Stomach (tissue), 9 donors: ENCODE data around the gene CACNA2D2. TPM values are rescaled to one million over a fixed set of nuclear protein-coding genes. Genes with fewer than 3 reads are reported as not detected.

Source experiments
- DNase-seq, 2 donors: peaks; one replicate each; pipeline versions ENCODE4 v3.0.0 to v3.0.0-alpha.2; 2013 to 2019
- H3K27ac ChIP-seq, 5 donors: fragments of 200-600 bp in 4 of 5; sonication (generic) in 4 of 5; one replicate each; pipeline ENCODE4 v1.5.1; 2013 to 2019; ENCODE audit warnings: mild to moderate bottlenecking in 1 of 5, moderate library complexity in 1 of 5
- H3K27me3 ChIP-seq, 3 donors: fragments of 200-600 bp; sonication (generic); one replicate each; pipeline ENCODE4 v1.5.1; 2017 to 2019; ENCODE audit warnings: mixed run types in 1 of 3
- H3K36me3 ChIP-seq, 4 donors: fragments of 200-600 bp; sonication (generic); 1 replicate in 3 of 4; 2 replicates in 1 of 4; pipeline ENCODE4 v1.5.1; 2016 to 2019
- H3K4me1 ChIP-seq, 4 donors: fragments of 200-600 bp; sonication (generic); one replicate each; pipeline ENCODE4 v1.5.1; 2016 to 2019
- H3K4me3 ChIP-seq, 4 donors: fragments of 200-600 bp; sonication (generic) in 3 of 4; one replicate each; pipeline ENCODE4 v1.5.1; 2016 to 2019; ENCODE audit warnings: mild to moderate bottlenecking in 1 of 4
- H3K9me3 ChIP-seq, 4 donors: fragments of 200-600 bp; sonication (generic); one replicate each; pipeline ENCODE4 v1.5.1; 2016 to 2019
- EP300 ChIP-seq: sonication (generic); formaldehyde crosslinking; IDR thresholded peaks from one replicate; pipeline ENCODE4 v1.6.1; 2017; ENCODE audit warnings: antibody characterized with exemption
- POLR2A ChIP-seq, 4 donors: fragments of 450-650 bp; IDR thresholded peaks; one replicate each; pipeline ENCODE4 v1.6.1; 2016; ENCODE audit warnings: antibody characterized with exemption in 4 of 4, control low read depth in 2 of 4, mild to moderate bottlenecking in 1 of 4, moderate library complexity in 1 of 4
- POLR2AphosphoS5 ChIP-seq, 3 donors: sonication (generic); formaldehyde crosslinking; IDR thresholded peaks; one replicate each; pipeline ENCODE4 v1.6.1; 2016; ENCODE audit warnings: antibody characterized with exemption in 3 of 3
- WGBS, 5 donors: extraction: QIAGEN DNeasy Blood & Tissue Kit in 3 of 5; methylation state at CpG; one replicate each; pipeline versions ENCODE4 v1.1.5 to v1.1.7; 2013 to 2018; 5-methylcytosine and 5-hydroxymethylcytosine counted together
- intact Hi-C: fragments of 100-400 bp; cut with DNase I; formaldehyde crosslinking; loops from one replicate; pipeline ENCODE4 v1.15.1; 2023; ENCODE audit warnings: low total_unique reads
- polyA plus RNA-seq, 3 donors: library from polyadenylated mRNA; stranded (reverse); fragments of 200-250 nt; gene quantifications; one replicate each; pipeline ENCODE4 v1.2.3, GENCODE V29; 2013
- total RNA-seq, 5 donors: library from RNA; depleted of rRNA; stranded (reverse); fragments of >200 nt; gene quantifications; one replicate each; pipeline versions ENCODE4 v1.1.0 to v1.2.3, GENCODE V29; 2014 to 2016
- TF ChIP-seq, protein P1 (sequence below), 7 experiments: fragments of 450-650 bp in 4 of 7; fragments of 200-600 bp in 3 of 7; sonication (generic) in 3 of 7; IDR thresholded peaks; one replicate each; pipeline ENCODE4 v1.5.1; 2016 to 2019; ENCODE audit warnings: antibody characterized with exemption in 7 of 7, control low read depth in 2 of 7, mild to moderate bottlenecking in 1 of 7
- donor health status: healthy with polysubstance abuse.
- donor health status: Bipolar disorder and iron deficiency.
- donor health status: healthy.

Gene CACNA2D2
- total and polyA plus RNA-seq, 8 donors = 0.92 to 45.8 (median 1.9) TPM

DNA sequence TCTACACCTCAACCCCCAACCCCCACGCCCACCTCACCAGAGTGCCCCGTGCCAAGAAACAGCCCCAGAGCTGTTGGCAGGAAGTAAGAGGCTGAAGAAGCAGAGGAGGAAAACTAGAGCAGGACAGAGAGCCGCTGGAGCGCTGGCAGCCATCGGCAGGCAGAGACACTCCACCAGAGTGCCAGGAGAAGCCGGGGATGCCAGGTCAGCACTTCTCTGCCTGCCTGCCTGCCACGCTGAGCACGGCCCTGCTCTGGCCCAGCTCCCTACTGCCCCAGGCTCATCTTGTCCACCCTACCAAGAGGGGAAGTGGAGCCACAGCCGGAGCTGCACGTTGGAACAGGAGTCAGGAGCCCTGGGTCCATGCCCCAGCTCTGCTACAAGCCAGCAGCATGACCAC lies 29.7 kb downstream of the CACNA2D2 start:
- Histone ChIP-seq H3K9me3 (no peaks in the 10 kb centered on the region), H3K4me1 (no peaks in the 10 kb centered on the region), H3K27ac (no peak overlapping the region), H3K4me3 (no peak overlapping the region), H3K36me3 (no peaks in the 10 kb centered on the region), H3K27me3 (no peaks in the 10 kb centered on the region)
- 67 to 76% (median 73%) methylated on average over 7 to 10 of the region's 10 CpGs for WGBS, 5 donors
- TF ChIP-seq POLR2AphosphoS5 (IDR thresholded peaks at IDR 0.05) = no peak
- TF ChIP-seq, protein P1, sequence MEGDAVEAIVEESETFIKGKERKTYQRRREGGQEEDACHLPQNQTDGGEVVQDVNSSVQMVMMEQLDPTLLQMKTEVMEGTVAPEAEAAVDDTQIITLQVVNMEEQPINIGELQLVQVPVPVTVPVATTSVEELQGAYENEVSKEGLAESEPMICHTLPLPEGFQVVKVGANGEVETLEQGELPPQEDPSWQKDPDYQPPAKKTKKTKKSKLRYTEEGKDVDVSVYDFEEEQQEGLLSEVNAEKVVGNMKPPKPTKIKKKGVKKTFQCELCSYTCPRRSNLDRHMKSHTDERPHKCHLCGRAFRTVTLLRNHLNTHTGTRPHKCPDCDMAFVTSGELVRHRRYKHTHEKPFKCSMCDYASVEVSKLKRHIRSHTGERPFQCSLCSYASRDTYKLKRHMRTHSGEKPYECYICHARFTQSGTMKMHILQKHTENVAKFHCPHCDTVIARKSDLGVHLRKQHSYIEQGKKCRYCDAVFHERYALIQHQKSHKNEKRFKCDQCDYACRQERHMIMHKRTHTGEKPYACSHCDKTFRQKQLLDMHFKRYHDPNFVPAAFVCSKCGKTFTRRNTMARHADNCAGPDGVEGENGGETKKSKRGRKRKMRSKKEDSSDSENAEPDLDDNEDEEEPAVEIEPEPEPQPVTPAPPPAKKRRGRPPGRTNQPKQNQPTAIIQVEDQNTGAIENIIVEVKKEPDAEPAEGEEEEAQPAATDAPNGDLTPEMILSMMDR (IDR thresholded peaks at IDR 0.05) = no peak
- no peak for DNase-seq
- intact Hi-C loops = no loop called here

DNA sequence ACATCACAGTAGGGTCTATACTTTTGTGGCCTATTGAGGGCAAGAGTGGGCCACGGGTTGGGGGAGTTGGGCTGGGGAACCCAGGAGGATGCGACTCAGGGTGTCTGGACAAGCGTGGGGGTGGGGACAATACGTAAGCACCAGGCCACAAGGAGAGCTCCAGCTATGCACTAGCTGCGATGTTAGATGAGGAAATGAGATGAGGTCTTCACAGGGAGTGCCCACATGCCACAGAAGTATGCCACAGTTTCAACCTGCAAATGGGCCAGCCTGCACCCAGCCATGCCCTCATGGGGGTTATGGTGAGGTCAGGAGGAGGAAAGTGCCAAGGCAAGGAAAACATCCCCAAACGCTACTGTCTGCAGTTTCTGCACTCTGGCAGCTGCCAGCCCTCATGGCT lies 30.5 kb downstream of the CACNA2D2 start:
- Histone ChIP-seq H3K36me3 (no peaks in the 10 kb centered on the region), H3K4me3 (no peak overlapping the region), H3K9me3 (no peaks in the 10 kb centered on the region), H3K4me1 (no peaks in the 10 kb centered on the region), H3K27me3 (no peaks in the 10 kb centered on the region), H3K27ac (no peak overlapping the region)
- 71 to 85% (median 81%) methylated on average over 6 of the region's 6 CpGs for whole genome bisulfite sequencing, 5 donors
- no peak for TF ChIP-seq POLR2A (IDR thresholded peaks at IDR 0.05)
- TF ChIP-seq EP300 = no peak
- intact Hi-C loops = no loop called here
- DNase-seq = no peak

DNA sequence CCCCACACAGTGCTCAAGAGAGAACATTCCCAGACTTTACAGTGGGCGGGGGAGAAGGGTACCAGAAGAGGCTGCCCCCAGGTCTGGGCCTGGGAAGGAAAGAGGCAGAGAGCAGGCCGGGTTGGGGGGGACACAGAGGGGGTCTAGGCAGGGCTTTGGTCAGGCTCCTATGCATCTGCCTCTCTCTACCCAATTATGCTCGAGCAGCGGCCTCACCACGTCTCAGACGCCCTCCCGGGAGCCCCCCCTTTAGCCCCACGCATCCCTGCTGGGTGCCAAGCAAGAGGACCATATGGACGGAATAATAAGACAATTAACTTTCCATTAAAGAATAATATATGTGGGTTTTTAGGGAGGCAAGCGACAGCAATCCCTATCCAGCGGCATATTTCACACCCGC lies 32.8 kb downstream of the CACNA2D2 start:
- intact Hi-C loops = no loop called here
- 91 to 95% (median 93%) methylated on average over 11 to 12 of the region's 12 CpGs for WGBS, 5 donors
- H3K27ac ChIP-seq = no peak overlapping the region
- no peaks in the 10 kb centered on the region for H3K36me3 ChIP-seq
- TF ChIP-seq, protein P1 (IDR thresholded peaks at IDR 0.05) = no peak
- no peak for TF ChIP-seq POLR2AphosphoS5 (IDR thresholded peaks at IDR 0.05)
- no peak for TF ChIP-seq POLR2A (IDR thresholded peaks at IDR 0.05)
- H3K4me1 ChIP-seq = no peaks in the 10 kb centered on the region
- H3K9me3 ChIP-seq = no peaks in the 10 kb centered on the region
- no peak for DNase-seq
- no peak overlapping the region for H3K4me3 ChIP-seq
- H3K27me3 ChIP-seq = no peaks in the 10 kb centered on the region

DNA sequence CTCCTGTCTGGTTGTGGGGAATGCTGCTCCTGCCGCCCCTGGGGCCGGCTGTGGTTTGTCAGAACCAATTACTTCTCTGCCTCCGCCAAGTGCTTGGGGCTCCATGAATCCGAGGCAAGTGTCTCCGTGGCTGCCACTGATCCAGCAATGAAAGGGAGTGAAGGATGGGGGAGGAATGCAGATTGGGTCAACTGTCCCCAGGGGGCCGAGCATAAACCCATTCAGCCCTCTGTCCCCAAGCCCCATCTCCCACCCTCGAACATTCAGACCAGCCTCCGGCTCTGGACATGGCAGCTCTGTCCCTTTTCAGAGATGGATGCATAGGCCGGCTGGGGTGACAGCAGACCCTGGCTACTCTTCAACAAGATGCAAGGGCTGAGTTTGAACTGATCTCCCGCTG lies 35.5 kb downstream of the CACNA2D2 start:
- H3K36me3 ChIP-seq = no peaks in the 10 kb centered on the region
- no peaks in the 10 kb centered on the region for H3K27me3 ChIP-seq
- H3K27ac ChIP-seq = no peak overlapping the region
- no peaks in the 10 kb centered on the region for H3K4me1 ChIP-seq
- 83 to 88% (median 87%) methylated on average over 9 to 10 of the region's 10 CpGs for WGBS, 5 donors
- no peak for DNase-seq
- TF ChIP-seq POLR2AphosphoS5 (IDR thresholded peaks at IDR 0.05) (no peak), POLR2A (IDR thresholded peaks at IDR 0.05) (no peak)
- H3K4me3 ChIP-seq = no peak overlapping the region
- intact Hi-C loops = no loop called here
- H3K9me3 ChIP-seq = no peaks in the 10 kb centered on the region

DNA sequence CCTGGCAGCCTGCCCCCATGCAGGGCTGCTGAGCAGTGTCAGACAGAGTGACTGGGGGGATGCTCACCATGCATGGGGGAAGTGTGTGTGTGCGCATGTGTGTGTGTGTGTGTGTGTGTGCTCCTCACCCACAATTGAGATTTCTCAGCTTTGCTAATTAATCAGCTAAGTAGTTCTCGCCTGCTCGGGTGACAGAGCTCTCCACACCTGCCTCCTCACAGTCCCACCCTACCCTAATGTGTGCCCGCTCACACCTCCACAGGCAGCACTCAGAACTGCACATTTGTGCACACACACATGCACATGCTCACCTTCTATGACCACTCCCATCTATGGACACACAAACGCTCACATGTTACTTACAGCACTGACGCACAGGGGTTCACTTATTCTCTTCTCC lies 37.3 kb downstream of the CACNA2D2 start:
- DNase-seq = no peak
- H3K27ac ChIP-seq = no peak overlapping the region
- intact Hi-C loops = no loop called here
- no peaks in the 10 kb centered on the region for H3K9me3 ChIP-seq
- no peaks in the 10 kb centered on the region for H3K27me3 ChIP-seq
- no peak overlapping the region for H3K4me3 ChIP-seq
- 80 to 93% (median 89%) methylated on average over 4 to 6 of the region's 6 CpGs for WGBS, 5 donors
- H3K4me1 ChIP-seq = no peaks in the 10 kb centered on the region
- TF ChIP-seq POLR2AphosphoS5 (IDR thresholded peaks at IDR 0.05) (no peak), EP300 (no peak), POLR2A (IDR thresholded peaks at IDR 0.05) (no peak)
- TF ChIP-seq, protein P1 (IDR thresholded peaks at IDR 0.05) = no peak
- H3K36me3 ChIP-seq = no peaks in the 10 kb centered on the region

DNA sequence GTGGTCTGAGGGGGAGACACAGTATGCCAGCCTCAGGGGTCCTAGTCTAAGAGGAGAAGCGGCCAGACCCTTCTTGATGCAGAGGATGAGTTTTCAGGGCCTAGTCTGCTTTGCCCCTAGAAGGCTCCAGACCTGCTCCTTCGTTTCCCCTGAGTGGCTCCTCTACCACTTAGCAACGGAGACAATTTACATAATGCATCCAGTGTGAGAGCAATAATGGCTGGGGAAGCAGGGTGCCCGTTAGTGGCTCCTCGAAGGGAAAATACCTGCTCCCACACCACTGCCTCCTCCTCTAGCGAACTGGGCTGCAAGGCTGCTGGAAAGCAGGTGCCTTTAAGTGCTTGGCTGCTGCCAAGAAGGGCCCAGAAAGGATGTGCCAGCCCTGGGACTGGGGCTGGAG lies 38.9 kb downstream of the CACNA2D2 start:
- intact Hi-C loops = no loop called here
- no peaks in the 10 kb centered on the region for H3K36me3 ChIP-seq

More for the DNA sequence above, 38.9 kb downstream of the CACNA2D2 start:
- no peak for DNase-seq
- Histone ChIP-seq H3K9me3 (no peaks in the 10 kb centered on the region), H3K27me3 (no peaks in the 10 kb centered on the region), H3K4me3 (no peak overlapping the region), H3K27ac (no peak overlapping the region), H3K4me1 (no peaks in the 10 kb centered on the region)
- TF ChIP-seq, protein P1 (IDR thresholded peaks at IDR 0.05) = no peak
- TF ChIP-seq POLR2AphosphoS5 (IDR thresholded peaks at IDR 0.05) = no peak
- TF ChIP-seq POLR2A (IDR thresholded peaks at IDR 0.05) = no peak
- TF ChIP-seq EP300 = no peak
- 68 to 87% (median 79%) methylated on average over 6 of the region's 6 CpGs for WGBS, 5 donors
